ENCODE results near the gene RASIP1. TPM values are rescaled to one million over a fixed set of nuclear protein-coding genes. Genes with fewer than 3 reads are reported as not detected.

Gene RASIP1
- total RNA-seq, 2 donors from 2014 or later = 0.19 to 0.66 TPM

- Mint-ChIP-seq H3K9me3 (no peaks in the 10 kb centered on the region), H3K36me3 (no peaks in the 10 kb centered on the region), H3K27ac (peak overlapping the region in 1 of 2 donors; percentile 79)
- DNase-seq (ENCODE audit: low spot score in 2 of 2) (no peak), ATAC-seq (peak; percentile 18 to 62)
Measured at GRCh38 chr19:48760504-48761205, 20.2 kb upstream of the RASIP1 start.

GRCh38 chr19:48757741-48758144 is 17.3 kb upstream of the RASIP1 start:
- Mint-ChIP-seq H3K9me3 (no peaks in the 10 kb centered on the region), H3K36me3 (no peaks in the 10 kb centered on the region), H3K27ac (no peak overlapping the region)
- DNase-seq (ENCODE audit: low spot score in 2 of 2) (no peak), ATAC-seq (no peak)

DNA sequence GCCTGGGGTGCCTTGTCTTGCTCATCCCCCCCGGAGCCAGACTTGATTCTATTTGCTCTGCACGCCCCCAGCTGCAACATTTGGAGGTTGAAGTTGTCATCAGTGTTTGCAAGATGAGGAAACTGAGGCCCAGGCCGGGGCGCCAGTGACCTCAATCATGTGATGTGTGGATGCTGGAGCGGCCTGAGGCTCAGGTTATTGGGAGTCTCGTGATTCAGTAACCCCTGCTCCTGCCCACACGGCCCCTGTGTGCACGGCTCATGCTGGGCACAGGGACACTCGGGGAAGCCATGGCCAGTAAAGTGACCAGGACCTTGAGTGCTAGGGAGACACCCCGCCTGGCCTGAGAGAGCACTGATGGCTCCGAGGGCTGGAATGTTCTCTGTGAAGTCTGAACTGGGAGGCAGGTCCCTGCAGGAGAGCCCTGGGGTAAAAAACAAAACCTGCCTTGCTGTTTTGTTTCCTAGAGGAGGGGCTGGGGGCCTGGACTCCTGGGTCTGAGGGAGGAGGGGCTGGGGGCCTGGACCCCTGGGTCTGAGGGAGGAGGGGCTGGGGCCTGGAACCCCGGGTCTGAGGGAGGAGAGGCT is 16.8 kb upstream of the RASIP1 start:
- no peak for DNase-seq (ENCODE audit: low spot score in 2 of 2)
- no peaks in the 10 kb centered on the region for H3K36me3 Mint-ChIP-seq
- no peaks in the 10 kb centered on the region for H3K9me3 Mint-ChIP-seq
- no peak overlapping the region for H3K27ac Mint-ChIP-seq
- ATAC-seq = no peak

GRCh38 chr19:48756686-48757085 is 16.3 kb upstream of the RASIP1 start:
- ATAC-seq = no peak
- no peaks in the 10 kb centered on the region for H3K36me3 Mint-ChIP-seq
- DNase-seq (ENCODE audit: low spot score in 2 of 2) = no peak
- no peak overlapping the region for H3K27ac Mint-ChIP-seq
- H3K9me3 Mint-ChIP-seq = no peaks in the 10 kb centered on the region

- Mint-ChIP-seq H3K36me3 (no peaks in the 10 kb centered on the region), H3K9me3 (no peaks in the 10 kb centered on the region), H3K27ac (no peak overlapping the region)
- DNase-seq (ENCODE audit: low spot score in 2 of 2) = no peak
- ATAC-seq = no peak
Measured at GRCh38 chr19:48756212-48756611, 15.8 kb upstream of the RASIP1 start.

GRCh38 chr19:48755787-48756186 is 15.4 kb upstream of the RASIP1 start:
- Mint-ChIP-seq H3K9me3 (no peaks in the 10 kb centered on the region), H3K36me3 (no peaks in the 10 kb centered on the region), H3K27ac (no peak overlapping the region)
- DNase-seq (ENCODE audit: low spot score in 2 of 2) = no peak
- no peak for ATAC-seq

GRCh38 chr19:48755084-48755641 is 14.8 kb upstream of the RASIP1 start, which contains the start of gene FGF21:
TSS of gene FGF21 (plus strand) at chr19:48755524. CDS start at chr19:48756237, 713 bp downstream.
- Mint-ChIP-seq H3K9me3 (no peaks in the 10 kb centered on the region), H3K36me3 (no peaks in the 10 kb centered on the region), H3K27ac (no peak within 1 kb of the TSS)
- DNase-seq (ENCODE audit: low spot score in 2 of 2) = no peak
- ATAC-seq = no peak

DNA sequence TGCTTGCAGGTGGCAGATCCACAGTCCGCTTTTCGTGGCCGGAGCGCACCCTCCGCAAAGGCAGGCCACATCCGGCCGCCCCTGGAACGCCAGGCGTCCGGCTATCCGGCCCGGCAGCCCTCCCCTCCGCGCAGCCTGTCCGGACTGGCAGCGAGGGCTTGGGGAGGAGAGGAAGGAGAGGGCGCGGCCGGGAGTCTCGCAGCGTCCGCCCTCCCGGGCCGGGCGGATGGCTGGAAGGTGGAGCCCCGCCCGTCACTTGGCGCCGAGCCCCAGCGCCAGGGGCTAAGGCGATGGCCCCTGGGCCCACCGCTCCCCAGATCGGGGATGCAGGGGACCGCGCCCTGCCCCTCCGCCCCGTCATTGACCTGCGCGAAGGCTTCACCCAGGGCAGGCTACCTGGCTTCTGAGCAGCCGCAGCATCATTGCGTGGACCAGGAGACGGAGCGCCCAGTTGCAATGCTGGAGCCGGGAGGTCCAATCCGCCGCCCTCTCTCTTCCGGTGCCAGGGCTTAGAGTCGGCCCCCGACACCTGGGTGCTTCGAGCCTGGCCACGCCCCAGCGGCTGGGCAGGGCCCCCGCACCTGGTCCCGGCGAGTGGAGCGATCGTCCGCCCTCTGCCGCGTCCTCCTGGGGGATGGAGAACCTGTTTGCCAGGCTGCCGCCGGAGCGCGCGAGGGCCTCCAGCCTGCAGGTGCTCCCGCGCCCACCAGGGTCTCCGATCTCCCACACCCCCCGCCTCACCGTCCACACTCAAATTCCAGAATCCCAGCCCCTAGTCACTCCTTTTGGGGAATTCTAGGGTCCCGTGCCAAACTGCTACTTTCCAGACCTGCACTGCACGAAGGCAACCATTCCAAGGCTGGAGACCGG is 12.3 kb upstream of the RASIP1 start, which contains the start of gene FUT1:
Gene FUT1, minus strand, starts transcription at position 146 of the 870 bp plus-strand sequence. CDS start 1,360 bp downstream, outside the sequence.
- no peaks in the 10 kb centered on the region for H3K9me3 Mint-ChIP-seq
- peak; percentile 80 to 82 for ATAC-seq
- H3K36me3 Mint-ChIP-seq = no peaks in the 10 kb centered on the region
- H3K27ac Mint-ChIP-seq = peak within 1 kb of the TSS in 1 of 2 donors; percentile 23
- peak in 1 of 2 donors; percentile 49 for DNase-seq (ENCODE audit: low spot score in 2 of 2)

GRCh38 chr19:48751845-48752495 is 11.6 kb upstream of the RASIP1 start:
- H3K27ac Mint-ChIP-seq = no peak overlapping the region
- no peaks in the 10 kb centered on the region for H3K36me3 Mint-ChIP-seq
- ATAC-seq = peak in 1 of 2 donors; percentile 14
- H3K9me3 Mint-ChIP-seq = no peaks in the 10 kb centered on the region
- no peak for DNase-seq (ENCODE audit: low spot score in 2 of 2)

GRCh38 chr19:48750771-48751504 is 10.5 kb upstream of the RASIP1 start:
- no peaks in the 10 kb centered on the region for H3K9me3 Mint-ChIP-seq
- no peaks in the 10 kb centered on the region for H3K36me3 Mint-ChIP-seq
- H3K27ac Mint-ChIP-seq = no peak overlapping the region
- ATAC-seq = no peak
- DNase-seq (ENCODE audit: low spot score in 2 of 2) = no peak

DNA sequence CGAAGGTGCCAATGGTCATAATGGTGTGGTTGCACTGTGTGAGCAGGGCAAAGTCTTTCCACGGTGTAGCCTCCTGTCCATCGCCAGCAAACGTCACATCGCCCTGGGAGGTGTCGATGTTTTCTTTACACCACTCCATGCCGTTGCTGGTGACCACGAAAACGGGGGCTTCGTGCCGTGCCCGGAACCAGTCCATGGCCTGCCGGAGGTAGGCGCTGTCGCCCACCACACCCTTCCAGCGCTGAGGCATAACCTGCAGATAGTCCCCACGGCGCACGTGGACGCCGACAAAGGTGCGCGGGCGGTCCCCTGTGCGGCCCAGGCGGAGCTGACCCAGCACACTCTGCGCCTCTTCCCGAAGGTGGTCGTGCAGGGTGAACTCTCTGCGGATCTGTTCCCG is 9.9 kb upstream of the RASIP1 start:
- Mint-ChIP-seq H3K27ac (no peak overlapping the region), H3K36me3 (no peaks in the 10 kb centered on the region), H3K9me3 (no peaks in the 10 kb centered on the region)
- DNase-seq (ENCODE audit: low spot score in 2 of 2) = no peak
- ATAC-seq = no peak

DNA sequence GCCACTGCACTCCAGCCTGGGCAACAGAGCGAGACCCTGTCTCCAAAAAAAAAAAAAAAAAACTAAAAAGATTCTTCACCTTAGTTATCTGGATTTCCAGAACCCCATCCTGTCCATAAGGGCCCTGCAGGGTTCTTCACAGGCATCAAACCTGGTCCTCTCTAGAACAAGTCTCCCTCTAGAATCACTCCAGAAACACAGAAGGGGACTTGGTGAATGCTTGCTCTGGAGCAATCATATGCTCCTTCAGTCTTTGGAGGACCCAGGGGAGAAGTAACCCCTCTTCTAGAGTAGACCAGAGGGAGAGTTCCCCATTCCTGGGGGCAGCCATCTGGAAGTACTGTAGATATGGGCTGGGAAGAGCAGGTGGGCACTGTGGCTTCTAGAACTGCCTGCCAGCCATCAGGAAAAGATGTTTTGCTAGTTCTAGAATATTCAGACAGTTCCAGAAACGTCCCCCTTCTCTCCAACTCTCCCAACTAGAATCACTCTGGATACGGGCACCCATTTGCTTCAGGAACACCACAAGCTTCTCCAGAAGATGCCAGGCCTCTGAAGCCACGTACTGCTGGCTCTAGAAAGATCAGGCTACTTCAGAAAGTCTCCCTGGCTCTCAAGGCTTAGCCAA is 9.3 kb upstream of the RASIP1 start:
- no peaks in the 10 kb centered on the region for H3K9me3 Mint-ChIP-seq
- ATAC-seq (no peak), DNase-seq (ENCODE audit: low spot score in 2 of 2) (no peak)
- no peaks in the 10 kb centered on the region for H3K36me3 Mint-ChIP-seq
- H3K27ac Mint-ChIP-seq = no peak overlapping the region

GRCh38 chr19:48746738-48747575 is 6.5 kb upstream of the RASIP1 start, which contains the start of gene IZUMO1:
TSS of gene IZUMO1 (minus strand) at chr19:48746909. CDS start at chr19:48745859, 1,050 bp downstream.
- Mint-ChIP-seq H3K36me3 (no peaks in the 10 kb centered on the region), H3K27ac (peak within 1 kb of the TSS; percentile 71 to 82), H3K9me3 (no peaks in the 10 kb centered on the region)
- DNase-seq (ENCODE audit: low spot score in 2 of 2) (peak in 1 of 2 donors; percentile 64), ATAC-seq (peak; percentile 72 to 87)

DNA sequence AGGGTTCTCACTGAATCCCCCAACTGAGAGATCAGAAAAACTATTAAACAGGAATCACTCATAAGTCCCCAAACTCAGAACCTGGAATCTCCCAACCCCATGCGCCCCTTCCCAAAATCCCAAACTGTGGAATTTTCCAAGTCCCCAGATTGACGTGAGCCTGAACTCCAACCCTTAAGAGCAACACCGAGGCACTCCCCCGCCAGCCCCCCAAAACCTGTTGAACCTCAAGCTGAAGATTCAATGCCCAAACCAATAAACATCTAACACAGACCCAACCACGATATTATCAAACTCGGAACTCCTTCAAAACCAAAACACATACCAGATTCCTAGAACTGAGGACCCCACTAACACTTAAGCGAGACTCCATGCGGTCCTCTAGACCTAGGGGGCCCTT is 5.7 kb upstream of the RASIP1 start:
- DNase-seq (ENCODE audit: low spot score in 2 of 2) (no peak), ATAC-seq (no peak)
- H3K9me3 Mint-ChIP-seq = no peaks in the 10 kb centered on the region
- no peaks in the 10 kb centered on the region for H3K36me3 Mint-ChIP-seq
- H3K27ac Mint-ChIP-seq = no peak overlapping the region

Data from activated naive CD4-positive, alpha-beta T cell treated with anti-CD3 and anti-CD28 coated beads, Interleukin-2, amount 50 U/mL, for 72 hours (primary cell).